ENCODE results near the gene LRRC75B. TPM values are rescaled to one million over a fixed set of nuclear protein-coding genes. Genes with fewer than 3 reads are reported as not detected.

Gene LRRC75B
- total and polyA plus RNA-seq, 9 of the 15 experiments (the other 6 are each of a cell fraction or from before 2014, with no cell fraction given): 0.10 to 2.8 (median 1.0) TPM; not detected in 1

- no peak for TF ChIP-seq CC2D1A (IDR thresholded peaks at IDR 0.05)
Measured at GRCh38 chr22:24588757-24589481, 4.0 kb downstream of the LRRC75B start (continued).

GRCh38 chr22:24588381-24588756, 4.5 kb downstream of the LRRC75B start:
- WGBS (ENCODE audit: insufficient coverage, low coverage, missing lambda C conversion rate): 15% methylated on average over 10 of the region's 13 CpGs
- Histone ChIP-seq H3K27ac (ENCODE audit: extremely low read depth, low read depth, low read length) (no peak overlapping the region), H3K9me3 (replicated peaks; ENCODE audit: control insufficient read depth, insufficient read depth, low read depth, low read length) (no peaks in the 10 kb centered on the region), H3K27me3 (ENCODE audit: control insufficient read depth in 2 of 2, insufficient read depth in 2 of 2, low read length in 2 of 2) (no peaks in the 10 kb centered on the region), H3K9ac (ENCODE audit: insufficient read depth in 1 of 2, low read depth in 2 of 2, low read length in 2 of 2) (peak overlapping the region in 1 of 2 experiments; percentile 52; a peak in 2 of 4 replicates), H4K20me1 (replicated peaks; ENCODE audit: control insufficient read depth, insufficient read depth, low read length) (no peaks in the 10 kb centered on the region), H3K9me1 (ENCODE audit: control insufficient read depth, insufficient read depth, low read length) (no peaks in the 10 kb centered on the region), H3K79me2 (ENCODE audit: control insufficient read depth, insufficient read depth, low read length) (no peaks in the 10 kb centered on the region), H3K36me3 (ENCODE audit: control insufficient read depth, insufficient read depth, low read length) (no peaks in the 10 kb centered on the region), H2AFZ (ENCODE audit: low read depth, low read length) (no peak overlapping the region), H3K4me2 (ENCODE audit: insufficient read depth, low read length) (no peak overlapping the region), H3K4me3 (no peak overlapping the region), H3K4me1 (replicated peaks in 1 of 2; ENCODE audit: control insufficient read depth in 2 of 2, insufficient read depth in 2 of 2, low read length in 2 of 2) (peaks cover 0 to 27% of the 10 kb centered on the region in 2 experiments; a peak in 2 of 5 replicates)
- no peak for FAIRE-seq
- BruUV-seq (replicated peaks): no TSS peak
- intact Hi-C loops (cut with micrococcal nuclease) (no loop called here), in situ Hi-C loops (cut with MboI) (no loop called here)
- ATAC-seq: no peak
- POLR2A ChIA-PET: interaction anchor here (1.0 kb wide), 1 partner anchor 11 kb away, joined by 3 read pairs; no protein-coding TSS in a partner anchor
- CTCF ChIA-PET (ENCODE audit: low intra/inter-chr PET ratio): no interaction called here
- no peak for DNase-seq (ENCODE audit: extremely low read depth in 1 of 4, low spot score in 3 of 4)
- TF ChIP-seq ZNF282 (CRISPR knock-in tag; IDR thresholded peaks at IDR 0.05) (no peak), NFIC (IDR thresholded peaks at IDR 0.05) (peak; percentile 66)

- no peak for DNase-seq (ENCODE audit: extremely low read depth in 1 of 4, low spot score in 3 of 4)
- CTCF ChIA-PET (ENCODE audit: low intra/inter-chr PET ratio): no interaction called here
- Histone ChIP-seq H3K4me3 (no peak overlapping the region), H3K27ac (ENCODE audit: extremely low read depth, low read depth, low read length) (no peak overlapping the region), H3K79me2 (ENCODE audit: control insufficient read depth, insufficient read depth, low read length) (no peaks in the 10 kb centered on the region), H3K9me1 (ENCODE audit: control insufficient read depth, insufficient read depth, low read length) (no peaks in the 10 kb centered on the region), H4K20me1 (replicated peaks; ENCODE audit: control insufficient read depth, insufficient read depth, low read length) (no peaks in the 10 kb centered on the region), H3K4me2 (ENCODE audit: insufficient read depth, low read length) (no peak overlapping the region), H3K4me1 (replicated peaks in 1 of 2; ENCODE audit: control insufficient read depth in 2 of 2, insufficient read depth in 2 of 2, low read length in 2 of 2) (peaks cover 0 to 26% of the 10 kb centered on the region in 2 experiments; a peak in 2 of 5 replicates), H3K36me3 (ENCODE audit: control insufficient read depth, insufficient read depth, low read length) (no peaks in the 10 kb centered on the region), H3K9ac (ENCODE audit: insufficient read depth in 1 of 2, low read depth in 2 of 2, low read length in 2 of 2) (no peak overlapping the region), H3K27me3 (ENCODE audit: control insufficient read depth in 2 of 2, insufficient read depth in 2 of 2, low read length in 2 of 2) (no peaks in the 10 kb centered on the region), H3K9me3 (replicated peaks; ENCODE audit: control insufficient read depth, insufficient read depth, low read depth, low read length) (no peaks in the 10 kb centered on the region), H2AFZ (ENCODE audit: low read depth, low read length) (no peak overlapping the region)
- FAIRE-seq: no peak
- 38% methylated on average over 8 of the region's 8 CpGs for WGBS (ENCODE audit: insufficient coverage, low coverage, missing lambda C conversion rate)
- BruUV-seq (replicated peaks): no TSS peak
- POLR2A ChIA-PET: no interaction called here
- intact Hi-C loops (cut with micrococcal nuclease): no loop called here
- in situ Hi-C loops (cut with MboI): no loop called here
- ATAC-seq: no peak
- TF ChIP-seq STAG1 (CRISPR knock-in tag; IDR thresholded peaks at IDR 0.05; ENCODE audit: borderline replicate concordance): no peak
- no peak for TF ChIP-seq YY1 (IDR thresholded peaks at IDR 0.05; ENCODE audit: borderline replicate concordance in 1 of 3, control insufficient read depth in 1 of 3, extremely low read depth in 1 of 3, insufficient read depth in 3 of 3, insufficient read length in 1 of 3, insufficient replicate concordance in 2 of 3, low read depth in 1 of 3, low read length in 2 of 3)
- TF ChIP-seq NFIC (IDR thresholded peaks at IDR 0.05): no peak
- TF ChIP-seq ZFP91 (CRISPR knock-in tag; IDR thresholded peaks at IDR 0.05): no peak
- no peak for TF ChIP-seq HMBOX1 (IDR thresholded peaks at IDR 0.05)
- TF ChIP-seq RFX1 (IDR thresholded peaks at IDR 0.05): no peak
- TF ChIP-seq POLR2B (IDR thresholded peaks at IDR 0.05; ENCODE audit: low read depth, partially characterized antibody): no peak
- TF ChIP-seq ZNF551 (CRISPR knock-in tag; IDR thresholded peaks at IDR 0.05): no peak
- no peak for TF ChIP-seq DACH1 (IDR thresholded peaks at IDR 0.05; ENCODE audit: partially characterized antibody)
- no peak for TF ChIP-seq NBN (IDR thresholded peaks at IDR 0.05; ENCODE audit: low read depth)
Measured at GRCh38 chr22:24587948-24588347, 4.9 kb downstream of the LRRC75B start.
